HG03060 (cell line): Measurements from ENCODE around the gene RGS11.
"Not testable (repeated sequence)": the region's sequence is repeated elsewhere in the genome, so short reads cannot be mapped to it uniquely, and the experiment has no call there.

Experiments
- ATAC-seq: cut with Tn5 transposase; IDR thresholded peaks from one replicate; pipeline ENCODE4 v1.9.1; 2021; ENCODE audit warnings: low read depth, moderate number of reproducible peaks; ENCODE audit not compliant: unreplicated experiment

RGS11 gene

GRCh38 chr16:264440-264951 is 11.2 kb downstream of the RGS11 start:
- ATAC-seq, result no peak

GRCh38 chr16:263944-264343 is 11.8 kb downstream of the RGS11 start:
- ATAC-seq, result no peak

GRCh38 chr16:263182-263774 is 12.5 kb downstream of the RGS11 start:
- ATAC-seq, result no peak

GRCh38 chr16:262121-262745 is 13.5 kb downstream of the RGS11 start:
- ATAC-seq, result no peak

GRCh38 chr16:261031-261691 is 14.6 kb downstream of the RGS11 start:
- no peak for ATAC-seq

- ATAC-seq, result no peak
These were observed 15.4 kb downstream of the RGS11 start for GRCh38 chr16:260326-260725.

- no peak for ATAC-seq
These were observed 15.9 kb downstream of the RGS11 start for GRCh38 chr16:259814-260253.

- no peak for ATAC-seq
These were observed 16.5 kb downstream of the RGS11 start for GRCh38 chr16:259226-259625.

GRCh38 chr16:258091-258490 is 17.7 kb downstream of the RGS11 start:
- not testable (repeated sequence) for ATAC-seq

- ATAC-seq, result no peak
These were observed 20.6 kb downstream of the RGS11 start for GRCh38 chr16:255183-255582.

- ATAC-seq, result no peak
These were observed 21.3 kb downstream of the RGS11 start for GRCh38 chr16:254461-254860.

- no peak for ATAC-seq
These were observed 21.9 kb downstream of the RGS11 start for GRCh38 chr16:253833-254232.

- ATAC-seq, result no peak
These were observed 23.1 kb downstream of the RGS11 start for GRCh38 chr16:252366-253337.

GRCh38 chr16:249431-249830 is 26.3 kb downstream of the RGS11 start:
- no peak for ATAC-seq

GRCh38 chr16:247027-247426 is 28.7 kb downstream of the RGS11 start:
- ATAC-seq, result no peak

- no peak for ATAC-seq
These were observed 30.6 kb downstream of the RGS11 start for GRCh38 chr16:245105-245504.

- no peak for ATAC-seq
These were observed 32.4 kb downstream of the RGS11 start for GRCh38 chr16:243348-243747.

GRCh38 chr16:242281-242680 is 33.5 kb downstream of the RGS11 start:
- ATAC-seq, result no peak

- no peak for ATAC-seq
These were observed 35.2 kb downstream of the RGS11 start for GRCh38 chr16:240559-240958.

- ATAC-seq, result no peak
These were observed 35.8 kb downstream of the RGS11 start for GRCh38 chr16:239948-240277.
